B cell (primary cell): ENCODE results near the gene FAM114A1.

ENCODE experiments used
- EZH2 ChIP-seq: IDR thresholded peaks from 2 replicates; pipeline ENCODE4 v1.6.1; 2012; ENCODE audit warnings: borderline replicate concordance, low read depth, mild to moderate bottlenecking, moderate library complexity, low read length; ENCODE audit not compliant: insufficient read depth, poor library complexity, severe bottlenecking
- TF ChIP-seq, protein P1 (sequence below): fragments of 200-600 bp; IDR thresholded peaks from one replicate; pipeline ENCODE4 v1.8.0; 2022; ENCODE audit warnings: antibody characterized with exemption, mild to moderate bottlenecking

DNA sequence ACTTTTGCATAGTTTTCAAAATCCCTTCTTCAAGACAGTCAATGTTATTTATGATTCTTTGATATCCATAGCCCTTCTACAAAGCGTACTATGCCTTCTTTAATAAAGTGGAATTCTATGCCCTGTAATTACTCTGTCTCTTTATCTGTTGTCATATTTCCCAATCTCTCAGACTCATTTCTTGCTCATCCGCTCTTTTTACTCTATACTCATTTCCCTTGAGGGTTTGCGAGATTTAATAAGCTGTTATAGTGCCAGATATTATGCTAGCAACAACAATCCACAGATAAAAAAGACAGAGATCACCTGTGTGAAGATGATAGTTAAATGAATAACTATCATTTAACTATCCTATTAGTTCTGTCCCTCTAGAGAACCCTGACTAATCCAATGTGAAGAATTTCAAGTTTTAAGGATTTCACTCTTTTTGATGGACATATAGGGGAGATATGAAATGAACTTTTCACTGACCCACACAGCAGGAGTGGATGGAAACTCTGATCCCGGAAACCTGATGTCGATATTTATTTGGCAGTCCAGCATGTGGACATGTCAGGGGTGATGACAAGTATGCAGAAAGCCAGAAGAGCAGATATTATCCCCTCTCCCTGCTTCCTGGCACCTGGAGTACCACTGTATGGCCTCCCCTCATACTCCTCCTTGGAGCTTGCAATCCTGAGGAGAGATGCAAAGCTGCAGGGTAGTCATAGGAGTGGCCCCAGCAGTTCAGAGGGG is 114.9 kb downstream of the FAM114A1 start:
- TF ChIP-seq, protein P1, sequence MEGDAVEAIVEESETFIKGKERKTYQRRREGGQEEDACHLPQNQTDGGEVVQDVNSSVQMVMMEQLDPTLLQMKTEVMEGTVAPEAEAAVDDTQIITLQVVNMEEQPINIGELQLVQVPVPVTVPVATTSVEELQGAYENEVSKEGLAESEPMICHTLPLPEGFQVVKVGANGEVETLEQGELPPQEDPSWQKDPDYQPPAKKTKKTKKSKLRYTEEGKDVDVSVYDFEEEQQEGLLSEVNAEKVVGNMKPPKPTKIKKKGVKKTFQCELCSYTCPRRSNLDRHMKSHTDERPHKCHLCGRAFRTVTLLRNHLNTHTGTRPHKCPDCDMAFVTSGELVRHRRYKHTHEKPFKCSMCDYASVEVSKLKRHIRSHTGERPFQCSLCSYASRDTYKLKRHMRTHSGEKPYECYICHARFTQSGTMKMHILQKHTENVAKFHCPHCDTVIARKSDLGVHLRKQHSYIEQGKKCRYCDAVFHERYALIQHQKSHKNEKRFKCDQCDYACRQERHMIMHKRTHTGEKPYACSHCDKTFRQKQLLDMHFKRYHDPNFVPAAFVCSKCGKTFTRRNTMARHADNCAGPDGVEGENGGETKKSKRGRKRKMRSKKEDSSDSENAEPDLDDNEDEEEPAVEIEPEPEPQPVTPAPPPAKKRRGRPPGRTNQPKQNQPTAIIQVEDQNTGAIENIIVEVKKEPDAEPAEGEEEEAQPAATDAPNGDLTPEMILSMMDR, result no peak
- TF ChIP-seq EZH2, result no peak
